ENCODE data around the gene NXPH4. TPM values are rescaled to one million over a fixed set of nuclear protein-coding genes. Genes with fewer than 3 reads are reported as not detected.

The NXPH4 gene
- total and polyA plus RNA-seq, 9 donors, result 0.13 to 0.20 TPM; not detected in 7

GRCh38 chr12:57212701-57213057, 3.9 kb upstream of the NXPH4 start:
- DNase-seq, result peak in 1 of 5 donors; percentile 53
- intact Hi-C loops (cut with DNase I), result loop anchor here in 1 of 4 donors (2.0 kb wide), 1 partner anchor 26 kb away; no protein-coding TSS in a partner anchor
- Histone ChIP-seq H3K4me3 (no peak overlapping the region), H3K4me1 (ENCODE audit: insufficient read depth) (peaks cover 8% of the 10 kb centered on the region), H3K27me3 (peaks cover 7% of the 10 kb centered on the region), H3K9me3 (no peaks in the 10 kb centered on the region), H3K36me3 (no peaks in the 10 kb centered on the region), H3K27ac (no peak overlapping the region)
- WGBS, 3 donors, result 47 to 57% (median 50%) methylated on average over 7 of the region's 7 CpGs
- TF ChIP-seq CTCF (IDR thresholded peaks at IDR 0.05), result no peak
- TF ChIP-seq EP300 (IDR thresholded peaks at IDR 0.05), result no peak
- no peak for TF ChIP-seq POLR2A (IDR thresholded peaks at IDR 0.05)

- intact Hi-C loops (cut with DNase I), result loop anchor here in 1 of 4 donors (2.0 kb wide), 1 partner anchor 26 kb away; no protein-coding TSS in a partner anchor
- TF ChIP-seq EP300 (IDR thresholded peaks at IDR 0.05), result no peak
- no peak for TF ChIP-seq POLR2A (IDR thresholded peaks at IDR 0.05)
- TF ChIP-seq CTCF (IDR thresholded peaks at IDR 0.05), result peak; percentile 76 to 84 (median 81)
- Histone ChIP-seq H3K27ac (no peak overlapping the region), H3K9me3 (no peaks in the 10 kb centered on the region), H3K36me3 (no peaks in the 10 kb centered on the region), H3K4me1 (ENCODE audit: insufficient read depth) (peaks cover 8% of the 10 kb centered on the region), H3K27me3 (peaks cover 12% of the 10 kb centered on the region), H3K4me3 (no peak overlapping the region)
- DNase-seq, result peak; percentile 84 to 92 (median 89)
- 4 to 7% (median 7%) methylated on average over 16 of the region's 16 CpGs for WGBS, 3 donors
Observed at GRCh38 chr12:57213058-57213715, 3.4 kb upstream of the NXPH4 start.

- intact Hi-C loops (cut with DNase I), result loop anchor here in 2 of 4 donors (1.0 to 2.0 kb wide), 2 partner anchors 25 kb away; no protein-coding TSS in a partner anchor
- H3K4me1 ChIP-seq (ENCODE audit: insufficient read depth), result peaks cover 8% of the 10 kb centered on the region
Observed at GRCh38 chr12:57213763-57214397, 2.7 kb upstream of the NXPH4 start.

GRCh38 chr12:57214398-57214781, 2.2 kb upstream of the NXPH4 start:
- 2 to 4% (median 3%) methylated on average over 14 of the region's 14 CpGs for WGBS, 3 donors
- H3K27ac ChIP-seq, result no peak overlapping the region
- H3K27me3 ChIP-seq, result peaks cover 13% of the 10 kb centered on the region
- TF ChIP-seq CTCF (IDR thresholded peaks at IDR 0.05) (peak; percentile 46 to 67 (median 63)), POLR2A (IDR thresholded peaks at IDR 0.05) (no peak)
- DNase-seq, result peak; percentile 46 to 77 (median 70)
- intact Hi-C loops (cut with DNase I), result loop anchor here in 1 of 4 donors (1.0 kb wide), 1 partner anchor 25 kb away; no protein-coding TSS in a partner anchor
- no peaks in the 10 kb centered on the region for H3K36me3 ChIP-seq
- no peak overlapping the region for H3K4me3 ChIP-seq
- peaks cover 8% of the 10 kb centered on the region for H3K4me1 ChIP-seq (ENCODE audit: insufficient read depth)
- no peaks in the 10 kb centered on the region for H3K9me3 ChIP-seq

More at GRCh38 chr12:57213763-57214397, 2.7 kb upstream of the NXPH4 start:
- H3K36me3 ChIP-seq, result no peaks in the 10 kb centered on the region
- 62 to 68% (median 64%) methylated on average over 4 of the region's 4 CpGs for whole genome bisulfite sequencing, 3 donors
- no peak for DNase-seq
- TF ChIP-seq EP300 (IDR thresholded peaks at IDR 0.05) (no peak), CTCF (IDR thresholded peaks at IDR 0.05) (no peak), POLR2A (IDR thresholded peaks at IDR 0.05) (no peak)
- no peak overlapping the region for H3K4me3 ChIP-seq
- no peak overlapping the region for H3K27ac ChIP-seq
- H3K27me3 ChIP-seq, result peaks cover 13% of the 10 kb centered on the region
- no peaks in the 10 kb centered on the region for H3K9me3 ChIP-seq
